ENCODE data around the gene GBX1. TPM values are rescaled to one million over a fixed set of nuclear protein-coding genes. Genes with fewer than 3 reads are reported as not detected.

The GBX1 gene
- total and polyA plus RNA-seq, 2 donors (not counting 3 experiments of a cell fraction or from before 2014, with no cell fraction given): not detected

DNA sequence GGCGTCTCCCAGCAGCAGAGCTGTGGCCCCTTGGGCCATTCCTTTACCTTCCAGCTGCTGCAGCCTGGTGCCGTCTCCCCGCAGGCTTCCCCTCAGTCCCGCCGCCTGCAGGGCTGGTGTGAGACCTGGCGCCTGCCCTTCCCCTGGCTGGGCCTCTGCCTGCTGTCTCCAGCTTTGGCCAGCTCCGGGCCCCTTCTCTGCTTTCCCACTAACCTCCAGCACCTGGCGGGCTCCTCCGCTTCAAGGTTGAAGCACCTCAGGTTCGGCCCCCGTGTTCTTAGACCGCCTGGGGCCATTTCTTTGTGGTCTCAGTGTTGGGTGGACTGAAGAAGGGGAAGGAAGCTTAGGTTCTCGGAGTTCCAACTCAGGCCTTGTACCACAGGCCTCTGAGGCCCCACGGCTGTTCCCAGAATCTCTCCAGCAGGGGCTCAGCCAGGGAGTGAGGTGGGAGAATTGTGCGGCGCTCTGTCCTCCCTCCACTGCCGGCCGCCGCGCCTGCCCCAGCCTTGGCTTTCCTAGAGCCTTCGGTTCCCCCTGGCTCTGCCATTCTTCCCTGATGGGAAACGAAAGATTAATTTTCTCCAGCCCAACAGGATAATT lies 30.3 kb downstream of the GBX1 start:
- no peak for DNase-seq (ENCODE audit: low read depth, low spot score)
- TF ChIP-seq, protein P1, sequence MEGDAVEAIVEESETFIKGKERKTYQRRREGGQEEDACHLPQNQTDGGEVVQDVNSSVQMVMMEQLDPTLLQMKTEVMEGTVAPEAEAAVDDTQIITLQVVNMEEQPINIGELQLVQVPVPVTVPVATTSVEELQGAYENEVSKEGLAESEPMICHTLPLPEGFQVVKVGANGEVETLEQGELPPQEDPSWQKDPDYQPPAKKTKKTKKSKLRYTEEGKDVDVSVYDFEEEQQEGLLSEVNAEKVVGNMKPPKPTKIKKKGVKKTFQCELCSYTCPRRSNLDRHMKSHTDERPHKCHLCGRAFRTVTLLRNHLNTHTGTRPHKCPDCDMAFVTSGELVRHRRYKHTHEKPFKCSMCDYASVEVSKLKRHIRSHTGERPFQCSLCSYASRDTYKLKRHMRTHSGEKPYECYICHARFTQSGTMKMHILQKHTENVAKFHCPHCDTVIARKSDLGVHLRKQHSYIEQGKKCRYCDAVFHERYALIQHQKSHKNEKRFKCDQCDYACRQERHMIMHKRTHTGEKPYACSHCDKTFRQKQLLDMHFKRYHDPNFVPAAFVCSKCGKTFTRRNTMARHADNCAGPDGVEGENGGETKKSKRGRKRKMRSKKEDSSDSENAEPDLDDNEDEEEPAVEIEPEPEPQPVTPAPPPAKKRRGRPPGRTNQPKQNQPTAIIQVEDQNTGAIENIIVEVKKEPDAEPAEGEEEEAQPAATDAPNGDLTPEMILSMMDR (IDR thresholded peaks at IDR 0.05; ENCODE audit: extremely low read depth in 1 of 2, insufficient read depth in 1 of 2, low read depth in 1 of 2, low read length in 2 of 2): no peak
- TF ChIP-seq GATA2 (IDR thresholded peaks at IDR 0.05; ENCODE audit: insufficient read depth, insufficient read length, low read depth, low read length): no peak
- intact Hi-C loops (cut with micrococcal nuclease): no loop called here
- dilution Hi-C loops (cut with MboI; ENCODE audit: extremely low pct_ligation_motif_present, low sequenced_read_pairs): no loop called here
- Histone ChIP-seq H3K4me2 (ENCODE audit: insufficient read depth, low read length) (no peak overlapping the region), H3K9ac (replicated peaks; ENCODE audit: extremely low read depth, insufficient read depth, low read length) (no peak overlapping the region), H2AFZ (ENCODE audit: low read depth, low read length) (no peak overlapping the region), H3K4me1 (ENCODE audit: control insufficient read depth, extremely low read depth, insufficient read depth, low read length) (no peaks in the 10 kb centered on the region), H3K9me3 (replicated peaks; ENCODE audit: control insufficient read depth, insufficient read depth, low read length) (no peaks in the 10 kb centered on the region), H3K27me3 (ENCODE audit: control insufficient read depth in 2 of 2, insufficient read depth in 2 of 2, low read length in 2 of 2) (no peaks in the 10 kb centered on the region), H3K79me2 (ENCODE audit: control insufficient read depth, insufficient read depth, low read length) (no peaks in the 10 kb centered on the region), H3K4me3 (replicated peaks in 1 of 3; ENCODE audit: insufficient read depth in 1 of 3, low read depth in 1 of 3, low read length in 3 of 3) (no peak overlapping the region), H3K27ac (ENCODE audit: insufficient read depth, low read depth, low read length) (no peak overlapping the region), H3K36me3 (ENCODE audit: control insufficient read depth in 2 of 2, extremely low read depth in 1 of 2, insufficient read depth in 2 of 2, low read length in 2 of 2) (peaks cover 12 to 70% of the 10 kb centered on the region in 2 experiments), H4K20me1 (replicated peaks; ENCODE audit: control insufficient read depth, extremely low read depth, insufficient read depth, low read length) (no peaks in the 10 kb centered on the region), H3K9me1 (replicated peaks; ENCODE audit: control insufficient read depth, extremely low read depth, insufficient read depth, low read length) (no peaks in the 10 kb centered on the region)
- ChIA-PET POLR2A (no interaction called here), CTCF (interaction anchor here (0.7 kb wide), 1 partner anchor 13 kb away, joined by 3 read pairs; no protein-coding TSS in a partner anchor)
- BruUV-seq (replicated peaks): no TSS peak
- FAIRE-seq: no peak

Data from endothelial cell of umbilical vein (primary cell).